Upper lobe of left lung (tissue), 6 donors: ENCODE measurements around the gene POPDC2. TPM values are rescaled to one million over a fixed set of nuclear protein-coding genes. Genes with fewer than 3 reads are reported as not detected.

Experiments
- ATAC-seq, 2 donors: fragments of 200-7000 bp; cut with Tn5 transposase; one replicate each; pipeline ENCODE4 v1.9.1; 2022; ENCODE audit warnings: mild to moderate bottlenecking in 2 of 2, moderate library complexity in 2 of 2; ENCODE audit not compliant: low FRiP score in 2 of 2
- DNase-seq, 2 donors: peaks; one replicate each; pipeline ENCODE4 v3.0.0-alpha.2; 2019 to 2020
- H3K27ac ChIP-seq, 4 donors: fragments of 200-600 bp; sonication (generic); one replicate each; pipeline ENCODE4 v1.5.1; 2016 to 2019
- H3K27me3 ChIP-seq, 4 donors: fragments of 200-600 bp; sonication (generic); one replicate each; pipeline ENCODE4 v1.5.1; 2017 to 2019
- H3K36me3 ChIP-seq, 4 donors: fragments of 200-600 bp; sonication (generic); one replicate each; pipeline ENCODE4 v1.5.1; 2016 to 2019
- H3K4me1 ChIP-seq, 4 donors: fragments of 200-600 bp; sonication (generic); one replicate each; pipeline ENCODE4 v1.5.1; 2018 to 2019
- H3K4me3 ChIP-seq, 4 donors: fragments of 200-600 bp; sonication (generic); one replicate each; pipeline ENCODE4 v1.5.1; 2017 to 2019; ENCODE audit warnings: mild to moderate bottlenecking in 2 of 4, moderate library complexity in 1 of 4
- H3K9me3 ChIP-seq, 4 donors: fragments of 200-600 bp; sonication (generic); one replicate each; pipeline ENCODE4 v1.5.1; 2018 to 2019
- EP300 ChIP-seq, 4 donors: sonication (generic); formaldehyde crosslinking; IDR thresholded peaks; one replicate each; pipeline ENCODE4 v1.5.1; 2017; ENCODE audit warnings: antibody characterized with exemption in 4 of 4, control low read depth in 2 of 4
- POLR2A ChIP-seq, 4 donors: fragments of 450-650 bp; IDR thresholded peaks; one replicate each; pipeline ENCODE4 v1.5.1; 2016 to 2017; ENCODE audit warnings: antibody characterized with exemption in 4 of 4, mild to moderate bottlenecking in 2 of 4
- POLR2AphosphoS5 ChIP-seq, 2 donors: sonication (generic); formaldehyde crosslinking; IDR thresholded peaks; one replicate each; pipeline ENCODE4 v1.5.1; 2017; ENCODE audit warnings: antibody characterized with exemption in 2 of 2
- WGBS, 2 donors: methylation state at CpG; one replicate each; pipeline ENCODE4 v1.1.5; 2017 to 2018; 5-methylcytosine and 5-hydroxymethylcytosine counted together
- total RNA-seq, 6 donors: library from RNA; depleted of rRNA in 4 of 6; stranded (reverse); fragments of >200 nt in 4 of 6; gene quantifications; one replicate each; pipeline versions ENCODE4 v1.1.0 to v1.2.1, GENCODE V29; 2016 to 2021
- TF ChIP-seq, protein P1 (sequence below), 6 experiments: fragments of 450-650 bp in 4 of 6; fragments of 200-600 bp in 2 of 6; sonication (generic) in 2 of 6; IDR thresholded peaks; one replicate each; pipeline ENCODE4 v1.5.1; 2016 to 2019; ENCODE audit warnings: antibody characterized with exemption in 6 of 6
- donor health status: DM: no; HTN: no; CAD: no; lungs with moderate emphysema.
- donor health status: DM: no; HTN: yes; CAD: no; lungs with severe emphysema.

Gene POPDC2
- total RNA-seq, 6 donors from 2014 or later: 2.0 to 5.2 (median 2.2) TPM

DNA sequence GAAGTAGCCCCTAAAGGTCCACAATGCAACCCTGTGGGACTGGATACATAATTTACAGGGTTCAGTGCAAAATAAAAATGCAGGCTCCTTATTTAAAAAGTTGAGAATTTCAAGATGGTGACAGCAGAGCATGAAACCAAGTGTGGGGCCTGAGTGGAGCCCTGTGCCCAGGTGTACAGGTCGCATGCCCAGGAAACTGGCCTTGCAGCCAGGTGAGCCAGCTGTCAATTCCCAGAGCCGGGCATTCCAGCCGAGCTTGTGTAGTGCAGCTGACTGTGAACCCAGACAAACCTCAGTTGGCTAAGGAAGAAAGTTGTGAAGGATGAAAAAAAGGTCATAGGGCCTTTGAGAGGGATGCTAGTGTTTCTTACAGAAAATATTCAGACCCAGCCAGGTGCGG is 27.6 kb downstream of the POPDC2 start:
- 87 to 88% methylated on average over 4 of the region's 4 CpGs for WGBS, 2 donors
- H3K4me3 ChIP-seq: no peak overlapping the region
- no peak for ATAC-seq
- TF ChIP-seq POLR2AphosphoS5 (IDR thresholded peaks at IDR 0.05) (no peak), EP300 (IDR thresholded peaks at IDR 0.05) (no peak), POLR2A (IDR thresholded peaks at IDR 0.05) (no peak)
- TF ChIP-seq, protein P1, sequence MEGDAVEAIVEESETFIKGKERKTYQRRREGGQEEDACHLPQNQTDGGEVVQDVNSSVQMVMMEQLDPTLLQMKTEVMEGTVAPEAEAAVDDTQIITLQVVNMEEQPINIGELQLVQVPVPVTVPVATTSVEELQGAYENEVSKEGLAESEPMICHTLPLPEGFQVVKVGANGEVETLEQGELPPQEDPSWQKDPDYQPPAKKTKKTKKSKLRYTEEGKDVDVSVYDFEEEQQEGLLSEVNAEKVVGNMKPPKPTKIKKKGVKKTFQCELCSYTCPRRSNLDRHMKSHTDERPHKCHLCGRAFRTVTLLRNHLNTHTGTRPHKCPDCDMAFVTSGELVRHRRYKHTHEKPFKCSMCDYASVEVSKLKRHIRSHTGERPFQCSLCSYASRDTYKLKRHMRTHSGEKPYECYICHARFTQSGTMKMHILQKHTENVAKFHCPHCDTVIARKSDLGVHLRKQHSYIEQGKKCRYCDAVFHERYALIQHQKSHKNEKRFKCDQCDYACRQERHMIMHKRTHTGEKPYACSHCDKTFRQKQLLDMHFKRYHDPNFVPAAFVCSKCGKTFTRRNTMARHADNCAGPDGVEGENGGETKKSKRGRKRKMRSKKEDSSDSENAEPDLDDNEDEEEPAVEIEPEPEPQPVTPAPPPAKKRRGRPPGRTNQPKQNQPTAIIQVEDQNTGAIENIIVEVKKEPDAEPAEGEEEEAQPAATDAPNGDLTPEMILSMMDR (IDR thresholded peaks at IDR 0.05): no peak
- peaks cover 30 to 38% (median 31%) of the 10 kb centered on the region in 4 donors for H3K4me1 ChIP-seq
- no peaks in the 10 kb centered on the region for H3K9me3 ChIP-seq
- DNase-seq: no peak
- no peak overlapping the region for H3K27ac ChIP-seq
- H3K36me3 ChIP-seq: no peaks in the 10 kb centered on the region
- no peaks in the 10 kb centered on the region for H3K27me3 ChIP-seq

DNA sequence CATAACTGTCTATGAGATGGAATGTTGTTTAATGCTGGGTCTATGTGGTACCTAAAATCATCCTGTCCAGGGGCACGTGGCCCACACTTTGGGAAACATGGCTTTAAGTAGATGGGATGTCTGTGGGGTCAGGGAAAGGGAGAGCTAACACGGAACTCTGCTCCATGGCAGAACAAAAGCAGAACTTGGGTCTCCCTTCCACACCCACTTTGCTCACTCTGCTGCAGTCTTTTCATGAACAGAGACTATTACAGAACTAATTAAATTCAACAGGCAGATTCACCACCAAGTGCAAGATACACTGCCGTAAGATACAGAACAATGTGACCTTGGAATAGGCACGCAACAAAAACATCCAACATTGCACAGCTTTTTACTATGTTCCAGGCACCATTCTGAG is 28.2 kb downstream of the POPDC2 start:
- ATAC-seq (no peak), DNase-seq (no peak)
- TF ChIP-seq, protein P1 (IDR thresholded peaks at IDR 0.05): no peak
- TF ChIP-seq POLR2A (IDR thresholded peaks at IDR 0.05): no peak
- TF ChIP-seq EP300 (IDR thresholded peaks at IDR 0.05): no peak
- TF ChIP-seq POLR2AphosphoS5 (IDR thresholded peaks at IDR 0.05): no peak
- Histone ChIP-seq H3K27me3 (no peaks in the 10 kb centered on the region), H3K36me3 (no peaks in the 10 kb centered on the region), H3K4me1 (peaks cover 31 to 35% (median 33%) of the 10 kb centered on the region in 4 donors), H3K9me3 (no peaks in the 10 kb centered on the region), H3K27ac (no peak overlapping the region), H3K4me3 (no peak overlapping the region)
- 74 to 87% methylated on average over 4 of the region's 4 CpGs for WGBS, 2 donors

DNA sequence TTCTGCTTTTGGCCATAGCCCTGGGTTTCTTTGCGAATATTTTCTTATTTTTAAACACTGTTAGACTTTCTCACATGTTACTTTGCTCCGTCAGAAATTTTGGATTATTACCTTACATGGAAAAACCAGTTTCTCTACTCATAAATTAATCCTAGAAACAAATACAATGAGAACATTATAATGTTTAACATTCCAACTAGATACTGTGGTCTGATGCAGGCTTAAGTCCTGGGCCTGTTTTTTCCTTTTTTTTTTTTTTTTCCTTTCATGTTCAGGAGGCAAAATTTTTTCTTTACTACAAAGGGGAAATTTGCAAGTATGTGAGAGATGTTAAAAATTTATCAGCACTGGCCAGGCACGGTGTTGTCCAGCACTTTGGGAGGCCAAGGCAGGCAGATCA is 28.9 kb downstream of the POPDC2 start:
- ATAC-seq (no peak), DNase-seq (no peak)
- 69 to 72% methylated on average over 3 of the region's 3 CpGs for WGBS, 2 donors
- Histone ChIP-seq H3K4me1 (peaks cover 30 to 35% (median 33%) of the 10 kb centered on the region in 4 donors), H3K36me3 (no peaks in the 10 kb centered on the region), H3K9me3 (no peaks in the 10 kb centered on the region), H3K4me3 (no peak overlapping the region), H3K27ac (no peak overlapping the region), H3K27me3 (no peaks in the 10 kb centered on the region)
- TF ChIP-seq POLR2AphosphoS5 (IDR thresholded peaks at IDR 0.05) (no peak), EP300 (IDR thresholded peaks at IDR 0.05) (no peak), POLR2A (IDR thresholded peaks at IDR 0.05) (no peak)
- TF ChIP-seq, protein P1 (IDR thresholded peaks at IDR 0.05): no peak

DNA sequence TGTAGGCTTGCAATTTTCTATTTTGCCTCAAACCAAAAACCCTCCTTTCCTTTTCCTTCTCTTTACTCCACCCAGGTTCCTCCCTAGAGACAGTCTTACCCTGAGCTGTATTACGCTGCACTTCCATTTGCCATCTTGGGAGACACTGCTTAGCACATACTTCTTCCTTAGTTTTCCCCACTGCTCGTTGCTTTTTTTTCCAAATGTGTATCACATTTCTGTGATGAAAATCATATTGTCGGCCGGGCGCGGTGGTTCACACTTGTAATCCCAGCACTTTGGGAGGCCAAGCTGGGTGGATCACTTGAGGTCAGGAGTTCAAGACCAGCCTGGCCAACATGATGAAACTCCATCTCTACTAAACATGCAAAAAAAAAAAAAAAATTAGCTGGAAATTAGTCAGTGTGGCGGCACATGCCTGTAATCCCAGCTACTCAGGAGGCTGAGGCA is 29.5 kb downstream of the POPDC2 start:
- Histone ChIP-seq H3K4me3 (no peak overlapping the region), H3K27ac (peak overlapping the region in 3 of 4 donors; percentile 55 to 75 (median 57))
- TF ChIP-seq EP300 (IDR thresholded peaks at IDR 0.05): no peak
- no peak for TF ChIP-seq POLR2AphosphoS5 (IDR thresholded peaks at IDR 0.05)
- TF ChIP-seq, protein P1 (IDR thresholded peaks at IDR 0.05): no peak
- TF ChIP-seq POLR2A (IDR thresholded peaks at IDR 0.05): no peak

More for the DNA sequence above, 29.5 kb downstream of the POPDC2 start:
- Histone ChIP-seq H3K27me3 (no peaks in the 10 kb centered on the region), H3K36me3 (no peaks in the 10 kb centered on the region), H3K4me1 (peaks cover 28 to 34% (median 30%) of the 10 kb centered on the region in 4 donors), H3K9me3 (no peaks in the 10 kb centered on the region)
- no peak for DNase-seq
- ATAC-seq: peak in 1 of 2 donors; percentile 65
- 78 to 86% methylated on average over 7 of the region's 7 CpGs for WGBS, 2 donors
